Stimulated activated memory B cell treated with anti-CD40 and anti-IgM and Interleukin-4, amounts not matched to agents 10 μg/mL and 1 μg/mL and 100 μg/mL, for 72 hours (primary cell): ENCODE results near the gene CD151.

Source experiments
- ATAC-seq: fragments of 150-1000 bp; cut with Tn5 transposase; 2 replicates; pipeline ENCODE4 v1.10.0; 2021
- H3K27ac Mint-ChIP-seq: one replicate; pipeline ENCODE4 v1.8.0; 2022; ENCODE audit warnings: mild to moderate bottlenecking, mixed read lengths
- H3K27me3 Mint-ChIP-seq: one replicate; pipeline ENCODE4 v1.8.0; 2022; ENCODE audit warnings: mixed read lengths
- H3K36me3 Mint-ChIP-seq: one replicate; pipeline ENCODE4 v1.8.0; 2022; ENCODE audit warnings: mixed read lengths
- H3K4me1 Mint-ChIP-seq: one replicate; pipeline ENCODE4 v1.8.0; 2022; ENCODE audit warnings: mixed read lengths
- H3K4me3 Mint-ChIP-seq: one replicate; pipeline ENCODE4 v1.8.0; 2022; ENCODE audit warnings: mild to moderate bottlenecking, moderate library complexity, mixed read lengths
- H3K9me3 Mint-ChIP-seq: one replicate; pipeline ENCODE4 v1.8.0; 2022; ENCODE audit warnings: mixed read lengths

Gene CD151

GRCh38 chr11:832529-833113, at the start of gene CD151:
Gene CD151 (plus strand): TSS chr11:832952. CDS start chr11:836070, 3,118 bp downstream.
- H3K27ac Mint-ChIP-seq, result peak within 1 kb of the TSS; percentile 62
- peak; percentile 67 for ATAC-seq
- peaks cover 4% of the 10 kb centered on the region for H3K36me3 Mint-ChIP-seq
- H3K9me3 Mint-ChIP-seq, result no peaks in the 10 kb centered on the region
- peaks cover 23% of the 10 kb centered on the region for H3K27me3 Mint-ChIP-seq
- H3K4me1 Mint-ChIP-seq, result peaks cover 61% of the 10 kb centered on the region
- H3K4me3 Mint-ChIP-seq, result peak within 1 kb of the TSS; percentile 74

DNA sequence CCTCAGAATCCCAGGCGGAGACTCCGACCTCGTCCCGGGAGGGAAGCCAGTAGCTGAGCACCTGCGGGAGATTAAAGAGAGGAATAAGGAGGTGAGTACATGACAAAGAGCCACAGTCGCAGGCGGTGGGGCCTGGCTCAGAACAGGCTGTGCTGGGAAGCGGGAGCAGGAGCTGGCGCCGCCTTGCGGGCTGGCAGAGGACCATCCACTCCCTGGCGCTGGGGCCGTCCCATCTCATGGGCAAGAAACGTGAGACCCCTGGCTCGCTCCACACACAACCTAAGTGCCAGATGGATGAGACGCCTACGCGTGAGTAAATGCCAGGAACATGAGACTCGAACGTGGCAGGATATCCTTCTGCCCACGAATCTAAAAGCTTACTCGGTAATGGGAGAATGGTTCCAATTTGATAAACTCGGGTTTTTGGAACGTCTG, 49.2 kb upstream of the CD151 start:
- H3K36me3 Mint-ChIP-seq, result peaks cover 4% of the 10 kb centered on the region
- no peaks in the 10 kb centered on the region for H3K9me3 Mint-ChIP-seq
- ATAC-seq, result peak; percentile 52
- peaks cover 13% of the 10 kb centered on the region for H3K27me3 Mint-ChIP-seq
- H3K4me1 Mint-ChIP-seq, result peaks cover 20% of the 10 kb centered on the region
- no peak overlapping the region for H3K27ac Mint-ChIP-seq
- H3K4me3 Mint-ChIP-seq, result no peak overlapping the region

GRCh38 chr11:786235-787083, 46.3 kb upstream of the CD151 start:
- H3K36me3 Mint-ChIP-seq, result peaks cover 17% of the 10 kb centered on the region
- peak overlapping the region; percentile 25 for H3K4me3 Mint-ChIP-seq
- no peak overlapping the region for H3K27ac Mint-ChIP-seq
- H3K9me3 Mint-ChIP-seq, result no peaks in the 10 kb centered on the region
- no peak for ATAC-seq
- H3K27me3 Mint-ChIP-seq, result peaks cover 29% of the 10 kb centered on the region
- peaks cover 11% of the 10 kb centered on the region for H3K4me1 Mint-ChIP-seq

GRCh38 chr11:787084-787675, 45.6 kb upstream of the CD151 start:
- Mint-ChIP-seq H3K9me3 (no peaks in the 10 kb centered on the region), H3K4me1 (peaks cover 11% of the 10 kb centered on the region), H3K36me3 (peaks cover 20% of the 10 kb centered on the region), H3K4me3 (no peak overlapping the region), H3K27me3 (peaks cover 29% of the 10 kb centered on the region), H3K27ac (no peak overlapping the region)
- ATAC-seq, result no peak

GRCh38 chr11:788009-788640, 44.6 kb upstream of the CD151 start:
- Mint-ChIP-seq H3K36me3 (peaks cover 26% of the 10 kb centered on the region), H3K27ac (no peak overlapping the region), H3K4me1 (peaks cover 11% of the 10 kb centered on the region), H3K27me3 (peaks cover 29% of the 10 kb centered on the region), H3K4me3 (no peak overlapping the region), H3K9me3 (no peaks in the 10 kb centered on the region)
- ATAC-seq, result no peak

GRCh38 chr11:788953-789940, 43.5 kb upstream of the CD151 start:
- H3K4me3 Mint-ChIP-seq, result peak overlapping the region; percentile 56
- H3K27me3 Mint-ChIP-seq, result peaks cover 29% of the 10 kb centered on the region
- H3K9me3 Mint-ChIP-seq, result no peaks in the 10 kb centered on the region
- H3K27ac Mint-ChIP-seq, result no peak overlapping the region
- ATAC-seq, result no peak
- peaks cover 11% of the 10 kb centered on the region for H3K4me1 Mint-ChIP-seq
- peaks cover 32% of the 10 kb centered on the region for H3K36me3 Mint-ChIP-seq

DNA sequence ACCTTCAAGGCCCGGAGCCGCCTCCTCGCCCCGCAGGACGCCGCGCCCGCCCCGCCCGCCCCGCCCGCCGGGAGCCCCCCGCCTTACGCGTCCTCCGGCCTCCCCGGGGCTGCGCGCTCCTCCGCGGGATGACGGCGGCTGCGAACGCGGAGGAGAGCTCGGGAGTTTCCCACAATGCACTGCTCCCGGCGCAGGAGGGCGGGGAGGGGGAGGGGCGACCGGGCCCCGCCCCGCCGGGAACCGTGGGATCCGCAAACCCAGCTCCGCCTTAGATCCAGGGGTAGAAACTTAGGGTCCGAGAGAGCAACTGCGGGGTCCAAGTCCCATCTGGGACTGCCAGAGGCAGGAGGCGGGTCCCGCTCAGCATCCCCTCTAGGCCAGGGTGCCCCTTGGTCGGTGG, 42.8 kb upstream of the CD151 start, which contains the start of gene CEND1:
Gene CEND1, minus strand, starts transcription at position 148 of the 400 bp plus-strand sequence. CDS start 1,514 bp downstream, outside the sequence.
- peaks cover 11% of the 10 kb centered on the region for H3K4me1 Mint-ChIP-seq
- peak within 1 kb of the TSS; percentile 56 for H3K4me3 Mint-ChIP-seq
- peaks cover 32% of the 10 kb centered on the region for H3K36me3 Mint-ChIP-seq
- H3K27ac Mint-ChIP-seq, result no peak within 1 kb of the TSS
- peaks cover 29% of the 10 kb centered on the region for H3K27me3 Mint-ChIP-seq
- no peaks in the 10 kb centered on the region for H3K9me3 Mint-ChIP-seq
- peak; percentile 10 for ATAC-seq

- H3K27me3 Mint-ChIP-seq, result peaks cover 29% of the 10 kb centered on the region
- ATAC-seq, result no peak
- H3K4me1 Mint-ChIP-seq, result peaks cover 14% of the 10 kb centered on the region
- H3K4me3 Mint-ChIP-seq, result no peak overlapping the region
- H3K9me3 Mint-ChIP-seq, result no peaks in the 10 kb centered on the region
- H3K36me3 Mint-ChIP-seq, result peaks cover 32% of the 10 kb centered on the region
- no peak overlapping the region for H3K27ac Mint-ChIP-seq
These were observed 41.8 kb upstream of the CD151 start for GRCh38 chr11:790721-791564.

- ATAC-seq, result no peak
- peaks cover 32% of the 10 kb centered on the region for H3K36me3 Mint-ChIP-seq
- peaks cover 24% of the 10 kb centered on the region for H3K4me1 Mint-ChIP-seq
- H3K27me3 Mint-ChIP-seq, result peaks cover 29% of the 10 kb centered on the region
- no peak overlapping the region for H3K27ac Mint-ChIP-seq
- H3K4me3 Mint-ChIP-seq, result no peak overlapping the region
- H3K9me3 Mint-ChIP-seq, result no peaks in the 10 kb centered on the region
These were observed 40.9 kb upstream of the CD151 start for GRCh38 chr11:791658-792534.

DNA sequence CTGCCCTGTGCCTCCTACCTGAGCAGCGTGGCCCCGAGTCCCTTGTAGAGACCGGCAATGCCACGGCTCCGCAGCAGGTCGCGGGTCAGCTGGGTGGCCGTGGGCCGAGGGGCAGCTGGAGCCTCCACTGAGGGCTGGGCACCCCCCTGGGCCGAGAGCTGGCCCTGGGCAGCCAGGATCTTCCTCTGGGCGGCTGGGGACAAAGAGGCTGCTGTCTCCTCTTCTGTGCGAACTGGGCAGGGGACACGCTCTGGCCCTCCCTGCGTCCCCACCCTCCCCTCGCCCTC, 40.3 kb upstream of the CD151 start:
- H3K4me3 Mint-ChIP-seq, result no peak overlapping the region
- peaks cover 28% of the 10 kb centered on the region for H3K4me1 Mint-ChIP-seq
- H3K27me3 Mint-ChIP-seq, result peaks cover 28% of the 10 kb centered on the region
- no peaks in the 10 kb centered on the region for H3K9me3 Mint-ChIP-seq
- ATAC-seq, result no peak
- peaks cover 32% of the 10 kb centered on the region for H3K36me3 Mint-ChIP-seq
- no peak overlapping the region for H3K27ac Mint-ChIP-seq

GRCh38 chr11:792873-793272, 39.9 kb upstream of the CD151 start:
- ATAC-seq, result no peak
- Mint-ChIP-seq H3K36me3 (peaks cover 32% of the 10 kb centered on the region), H3K27ac (no peak overlapping the region), H3K27me3 (peaks cover 24% of the 10 kb centered on the region), H3K9me3 (no peaks in the 10 kb centered on the region), H3K4me1 (peaks cover 25% of the 10 kb centered on the region), H3K4me3 (peak overlapping the region; percentile 15)

DNA sequence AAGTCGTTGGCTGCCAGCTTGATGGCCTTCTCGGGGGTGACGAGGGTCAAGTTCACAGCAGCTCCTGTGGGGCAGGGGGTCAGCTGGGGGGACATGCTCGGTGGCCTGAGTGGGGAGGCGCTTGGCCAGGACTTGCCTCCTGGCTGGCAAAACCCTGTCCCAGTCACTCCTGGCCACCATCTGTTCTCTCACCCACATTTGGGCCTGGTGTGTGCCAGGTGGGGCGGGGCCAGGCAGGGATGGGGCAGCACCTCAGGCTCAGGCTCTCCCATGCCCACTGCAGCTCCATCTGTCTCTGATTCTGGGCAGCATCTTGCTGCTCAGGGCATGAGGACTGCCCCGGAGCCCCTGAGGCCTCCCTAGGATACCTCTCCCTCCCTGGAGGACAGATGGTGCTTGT, 39.2 kb upstream of the CD151 start:
- Mint-ChIP-seq H3K4me3 (no peak overlapping the region), H3K4me1 (peaks cover 22% of the 10 kb centered on the region), H3K27me3 (peaks cover 17% of the 10 kb centered on the region), H3K27ac (no peak overlapping the region), H3K9me3 (no peaks in the 10 kb centered on the region), H3K36me3 (peaks cover 32% of the 10 kb centered on the region)
- ATAC-seq, result no peak
